Prostate gland (tissue), 2 donors: ENCODE data around the gene SIM1. TPM values are rescaled to one million over a fixed set of nuclear protein-coding genes. Genes with fewer than 3 reads are reported as not detected.

ENCODE experiments used
- DNase-seq: peaks from one replicate; pipeline ENCODE4 v3.0.0-alpha.2; 2019; ENCODE audit warnings: low spot score
- H3K27ac ChIP-seq, 2 donors: fragments of 200-600 bp; sonication (generic); 2 replicates each; pipeline ENCODE4 v1.5.1; 2017 to 2019
- H3K27me3 ChIP-seq: fragments of 200-600 bp; sonication (generic); replicated peaks from 2 replicates; pipeline ENCODE4 v1.5.1; 2019; ENCODE audit not compliant: insufficient read depth
- H3K36me3 ChIP-seq, 2 donors: fragments of 200-600 bp; sonication (generic); 1 replicate in 1 of 2; 2 replicates in 1 of 2; pipeline versions ENCODE4 v1.5.1 to v1.8.1; 2017 to 2019
- H3K4me1 ChIP-seq: fragments of 200-600 bp; sonication (generic); replicated peaks from 2 replicates; pipeline ENCODE4 v1.5.1; 2019
- H3K4me3 ChIP-seq, 2 donors: fragments of 200-600 bp; sonication (generic); 2 replicates each; pipeline ENCODE4 v1.5.1; 2017 to 2019
- H3K9me3 ChIP-seq: fragments of 200-600 bp; sonication (generic); 2 replicates; pipeline ENCODE4 v1.5.1; 2017
- CTCF ChIP-seq, 4 experiments: fragments of 200-600 bp in 2 of 4; fragments of 450-650 bp in 2 of 4; sonication (generic) in 2 of 4; IDR thresholded peaks; 1 replicate in 3 of 4; 2 replicates in 1 of 4; pipeline ENCODE4 v1.5.1; 2016 to 2019; ENCODE audit warnings: antibody characterized with exemption in 4 of 4, mild to moderate bottlenecking in 2 of 4, moderate library complexity in 2 of 4
- POLR2A ChIP-seq: fragments of 450-650 bp; IDR thresholded peaks from one replicate; pipeline ENCODE4 v1.6.1; 2016; ENCODE audit warnings: antibody characterized with exemption, mild to moderate bottlenecking
- POLR2AphosphoS5 ChIP-seq: sonication (generic); formaldehyde crosslinking; IDR thresholded peaks from one replicate; pipeline ENCODE4 v1.6.1; 2017; ENCODE audit warnings: antibody characterized with exemption
- WGBS: methylation state at CpG from one replicate; pipeline ENCODE4 v1.1.5; 2018; 5-methylcytosine and 5-hydroxymethylcytosine counted together
- intact Hi-C: fragments of 100-400 bp; cut with DNase I; formaldehyde crosslinking; loops from one replicate; pipeline ENCODE4 v1.14.2; 2022
- total RNA-seq, 2 donors: library from RNA; depleted of rRNA; stranded (reverse); fragments of >200 nt; gene quantifications; one replicate each; pipeline ENCODE4 v1.1.0, GENCODE V29; 2016

The SIM1 gene
- total RNA-seq, 2 donors from 2014 or later = 0.85 TPM; not detected in 1

DNA sequence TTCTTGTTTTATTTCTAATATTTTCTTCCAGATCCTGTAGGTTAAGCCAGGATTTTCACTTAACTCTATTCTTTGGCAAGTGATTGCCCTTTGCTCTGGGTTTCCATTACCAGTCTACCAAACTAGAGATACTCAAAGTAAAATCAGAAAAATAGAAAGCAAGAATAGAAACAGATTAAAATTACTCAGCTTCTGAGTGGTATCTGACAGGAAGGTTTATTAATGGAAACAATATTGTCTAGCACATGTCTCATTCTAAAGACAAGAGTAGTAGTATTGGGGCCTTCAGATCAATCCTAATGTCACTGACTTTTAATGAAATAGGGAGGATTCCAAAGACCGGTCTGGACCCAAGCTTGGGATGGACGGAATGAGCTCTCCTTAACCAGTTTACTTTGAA, 72.3 kb downstream of the SIM1 start:
- WGBS = 88% methylated on average over 2 of the region's 2 CpGs
- TF ChIP-seq POLR2AphosphoS5 = no peak
- TF ChIP-seq POLR2A = no peak
- no peak for TF ChIP-seq CTCF (IDR thresholded peaks at IDR 0.05)
- no peak for DNase-seq
- H3K27me3 ChIP-seq = no peaks in the 10 kb centered on the region
- H3K4me3 ChIP-seq = no peak overlapping the region
- no peak overlapping the region for H3K27ac ChIP-seq
- H3K4me1 ChIP-seq = no peaks in the 10 kb centered on the region
- no peaks in the 10 kb centered on the region for H3K9me3 ChIP-seq
- no peaks in the 10 kb centered on the region for H3K36me3 ChIP-seq
- intact Hi-C loops = no loop called here

DNA sequence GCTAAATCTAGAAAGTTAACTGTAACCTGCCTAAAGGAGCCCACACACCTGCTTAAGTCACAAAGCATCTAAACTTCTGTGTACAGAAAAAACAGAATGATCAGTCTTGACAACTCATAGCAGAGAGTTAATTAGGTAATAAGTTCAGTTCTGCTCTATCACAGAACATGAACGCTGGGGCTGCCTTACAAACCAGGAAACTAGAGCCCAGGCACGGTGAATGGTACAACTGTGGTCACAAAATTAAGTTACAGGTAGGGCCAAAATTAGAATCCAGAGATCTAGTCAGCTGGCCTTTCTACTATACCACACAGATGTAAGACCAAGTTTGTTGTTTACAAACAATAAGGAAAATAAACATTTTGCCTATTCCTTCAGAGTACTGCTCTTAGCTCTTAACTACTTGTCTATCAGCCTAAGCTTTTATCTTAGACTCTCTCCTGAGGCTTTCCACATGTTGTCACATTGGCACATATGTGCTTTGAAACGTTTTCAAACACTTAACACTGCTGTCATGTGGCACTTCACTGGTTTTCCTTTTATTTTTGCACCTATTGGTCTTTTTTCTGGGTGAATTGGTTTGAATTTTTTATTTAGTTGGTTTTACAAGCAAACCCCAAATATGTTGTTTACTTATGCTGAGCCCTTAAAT, 75.7 kb downstream of the SIM1 start:
- Histone ChIP-seq H3K27me3 (no peaks in the 10 kb centered on the region), H3K4me1 (no peaks in the 10 kb centered on the region), H3K4me3 (no peak overlapping the region), H3K9me3 (no peaks in the 10 kb centered on the region), H3K27ac (no peak overlapping the region), H3K36me3 (no peaks in the 10 kb centered on the region)
- no peak for DNase-seq
- no peak for TF ChIP-seq POLR2AphosphoS5
- TF ChIP-seq CTCF (IDR thresholded peaks at IDR 0.05) = no peak
- TF ChIP-seq POLR2A = no peak
- intact Hi-C loops = no loop called here
- 53% methylated on average over 3 of the region's 3 CpGs for WGBS

- TF ChIP-seq POLR2AphosphoS5 = no peak
- no peak for TF ChIP-seq CTCF (IDR thresholded peaks at IDR 0.05)
- no peak for TF ChIP-seq POLR2A
- H3K36me3 ChIP-seq = no peaks in the 10 kb centered on the region
- intact Hi-C loops = no loop called here
- H3K27me3 ChIP-seq = no peaks in the 10 kb centered on the region
- no peak for DNase-seq
- WGBS = 74% methylated on average over 5 of the region's 5 CpGs
- no peak overlapping the region for H3K27ac ChIP-seq
- H3K4me1 ChIP-seq = no peaks in the 10 kb centered on the region
- no peaks in the 10 kb centered on the region for H3K9me3 ChIP-seq
- no peak overlapping the region for H3K4me3 ChIP-seq
Measured at GRCh38 chr6:100382767-100383195, 81.9 kb downstream of the SIM1 start.

- no peaks in the 10 kb centered on the region for H3K36me3 ChIP-seq
- 80% methylated on average over 3 of the region's 3 CpGs for WGBS
- H3K4me3 ChIP-seq = no peak overlapping the region
- intact Hi-C loops = no loop called here
- no peaks in the 10 kb centered on the region for H3K27me3 ChIP-seq
- no peaks in the 10 kb centered on the region for H3K4me1 ChIP-seq
- TF ChIP-seq CTCF (IDR thresholded peaks at IDR 0.05) (no peak), POLR2A (no peak), POLR2AphosphoS5 (no peak)
- H3K27ac ChIP-seq = no peak overlapping the region
- no peak for DNase-seq
- no peaks in the 10 kb centered on the region for H3K9me3 ChIP-seq
Measured at GRCh38 chr6:100382031-100382430, 82.7 kb downstream of the SIM1 start.

- H3K4me3 ChIP-seq = no peak overlapping the region
- intact Hi-C loops = no loop called here
Measured at GRCh38 chr6:100381111-100381510, 83.6 kb downstream of the SIM1 start.

More at GRCh38 chr6:100381111-100381510, 83.6 kb downstream of the SIM1 start:
- Histone ChIP-seq H3K27ac (no peak overlapping the region), H3K36me3 (no peaks in the 10 kb centered on the region), H3K9me3 (no peaks in the 10 kb centered on the region), H3K4me1 (no peaks in the 10 kb centered on the region), H3K27me3 (no peaks in the 10 kb centered on the region)
- TF ChIP-seq POLR2A = no peak
- no peak for TF ChIP-seq POLR2AphosphoS5
- no peak for TF ChIP-seq CTCF (IDR thresholded peaks at IDR 0.05)
- WGBS = 73% methylated on average over 6 of the region's 6 CpGs
- DNase-seq = no peak
